NCI-H1417 (cell line): ENCODE data around the gene MAT2A.

Source experiments
- DNase-seq, 3 experiments: peaks; one replicate each; lab custom pipeline; 2025; lab: John Stamatoyannopoulos, UW

Gene MAT2A

DNA sequence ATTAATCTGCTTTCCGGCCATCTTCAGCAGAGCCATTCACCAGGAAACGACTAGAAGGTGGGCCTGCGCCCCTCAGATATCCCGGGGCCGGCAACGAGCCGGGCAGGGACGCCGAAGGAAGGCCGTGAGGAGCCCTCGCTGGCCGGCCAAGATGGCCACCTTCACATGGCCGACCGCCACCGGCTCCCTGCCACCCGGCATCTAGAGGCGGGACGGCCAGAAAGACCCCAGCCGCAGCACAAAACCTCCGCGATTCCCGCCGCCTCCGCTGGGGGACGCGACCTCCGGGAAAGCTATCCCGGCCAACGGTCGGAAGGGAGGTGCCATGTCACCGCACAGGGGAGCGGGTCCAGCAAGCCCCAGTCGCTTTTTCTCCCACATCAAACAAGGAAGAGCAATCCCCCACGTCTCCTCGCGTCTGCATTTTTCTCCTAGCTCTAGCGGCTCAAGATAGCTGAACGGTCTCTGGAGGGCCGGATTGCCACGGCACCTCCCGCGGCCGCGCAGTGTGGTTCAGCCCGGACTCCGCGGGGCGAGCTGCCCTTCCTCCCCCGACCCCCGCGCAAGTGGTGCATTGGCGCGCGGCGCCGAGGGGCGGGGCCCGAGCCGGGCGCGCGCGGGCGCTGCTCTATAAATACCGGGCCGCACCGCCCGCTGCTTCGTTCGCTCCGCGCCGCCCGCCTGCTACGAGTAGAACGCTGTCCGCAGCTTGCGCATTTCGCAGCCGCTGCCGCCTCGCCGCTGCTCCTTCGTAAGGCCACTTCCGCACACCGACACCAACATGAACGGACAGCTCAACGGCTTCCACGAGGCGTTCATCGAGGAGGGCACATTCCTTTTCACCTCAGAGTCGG is at the start of gene MAT2A:
Gene MAT2A (plus strand): TSS at position 662 of the 854 bp plus-strand sequence. CDS start 120 bp downstream, at position 782.
- DNase-seq: peak; percentile 90 to 96 (median 92)

DNA sequence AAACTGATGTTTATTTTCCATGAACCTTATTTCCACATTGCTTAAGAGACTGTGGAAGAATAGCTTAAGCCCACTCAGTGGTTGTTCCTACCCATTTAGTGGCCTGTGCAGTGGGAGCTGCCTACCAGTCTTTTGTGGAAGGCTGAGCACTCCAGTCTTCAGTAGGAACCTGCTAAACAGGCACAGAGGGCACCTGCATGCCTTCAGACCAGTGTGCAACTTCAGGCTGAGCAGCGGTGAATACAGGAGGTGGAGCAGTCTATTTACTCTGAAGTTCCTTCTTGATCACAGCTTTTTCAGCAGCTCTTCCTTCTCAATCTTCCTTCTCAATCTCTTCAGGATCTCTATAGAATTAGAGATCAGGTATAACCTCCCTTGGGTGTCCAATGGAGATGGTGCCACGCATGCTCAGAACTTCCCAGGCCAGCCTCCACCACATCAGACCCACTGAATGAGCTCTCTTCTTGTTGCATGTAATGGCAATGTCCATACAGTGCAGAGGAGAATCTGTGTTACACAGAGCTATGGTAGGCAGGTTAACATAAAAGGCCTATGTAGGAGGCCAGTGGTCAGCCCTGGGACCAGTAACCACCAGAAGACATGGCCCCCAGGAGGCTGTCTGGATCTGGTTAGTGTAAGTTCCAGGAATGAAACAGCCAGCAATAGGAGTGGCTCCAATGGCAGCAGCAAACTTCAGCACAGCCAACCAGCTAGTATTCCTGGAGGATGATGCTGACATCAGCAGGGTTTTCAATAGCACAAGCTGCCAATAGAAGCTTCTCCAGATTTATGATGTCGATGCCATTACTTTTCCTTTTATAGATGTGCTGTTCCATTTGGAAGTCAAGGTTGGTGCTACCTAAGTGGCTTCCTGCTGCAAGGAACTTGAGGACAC is 47.9 kb upstream of the MAT2A start:
- DNase-seq: no peak

GRCh38 chr2:85496436-85496835 is 42.5 kb upstream of the MAT2A start:
- no peak for DNase-seq

GRCh38 chr2:85497944-85498630 is 40.9 kb upstream of the MAT2A start:
- no peak for DNase-seq

DNA sequence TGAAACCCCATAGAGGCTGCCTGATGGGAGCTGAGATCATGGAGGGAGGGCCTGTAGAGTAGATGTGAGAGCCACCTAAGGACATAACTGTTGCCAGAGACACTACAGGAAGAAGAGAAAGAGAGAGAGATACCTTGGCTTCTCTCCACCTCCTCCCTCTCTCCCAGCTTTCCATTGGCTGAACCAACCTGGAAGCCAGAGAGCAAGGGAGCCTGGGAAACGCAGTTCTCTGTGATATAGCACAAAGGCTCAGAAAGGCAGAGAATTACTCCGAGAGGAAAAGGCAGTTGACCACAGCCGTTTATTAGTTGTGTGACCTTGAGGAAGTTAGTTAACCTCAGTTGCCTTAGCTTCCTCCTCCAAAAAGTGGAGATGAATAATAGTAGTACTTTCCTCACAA is 37.7 kb upstream of the MAT2A start:
- no peak for DNase-seq

DNA sequence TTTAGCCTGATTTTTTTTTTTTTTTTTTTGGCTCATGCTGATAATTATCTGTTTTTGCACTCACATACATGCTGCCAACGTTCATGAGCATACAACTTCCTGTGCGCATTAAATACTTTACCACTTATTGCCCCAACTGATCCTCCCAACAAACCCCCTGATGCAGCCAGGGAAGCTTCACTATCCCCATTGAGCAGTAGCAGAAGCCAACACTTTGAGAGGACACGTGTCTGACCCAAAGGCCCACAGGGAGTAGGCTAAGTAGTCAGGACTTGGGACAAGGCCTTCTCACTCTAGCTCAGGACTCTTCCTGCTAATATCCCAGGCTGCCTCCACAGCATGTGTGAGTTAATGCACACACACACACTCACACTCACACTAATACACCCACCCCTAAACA is 36.2 kb upstream of the MAT2A start:
- DNase-seq: no peak

DNA sequence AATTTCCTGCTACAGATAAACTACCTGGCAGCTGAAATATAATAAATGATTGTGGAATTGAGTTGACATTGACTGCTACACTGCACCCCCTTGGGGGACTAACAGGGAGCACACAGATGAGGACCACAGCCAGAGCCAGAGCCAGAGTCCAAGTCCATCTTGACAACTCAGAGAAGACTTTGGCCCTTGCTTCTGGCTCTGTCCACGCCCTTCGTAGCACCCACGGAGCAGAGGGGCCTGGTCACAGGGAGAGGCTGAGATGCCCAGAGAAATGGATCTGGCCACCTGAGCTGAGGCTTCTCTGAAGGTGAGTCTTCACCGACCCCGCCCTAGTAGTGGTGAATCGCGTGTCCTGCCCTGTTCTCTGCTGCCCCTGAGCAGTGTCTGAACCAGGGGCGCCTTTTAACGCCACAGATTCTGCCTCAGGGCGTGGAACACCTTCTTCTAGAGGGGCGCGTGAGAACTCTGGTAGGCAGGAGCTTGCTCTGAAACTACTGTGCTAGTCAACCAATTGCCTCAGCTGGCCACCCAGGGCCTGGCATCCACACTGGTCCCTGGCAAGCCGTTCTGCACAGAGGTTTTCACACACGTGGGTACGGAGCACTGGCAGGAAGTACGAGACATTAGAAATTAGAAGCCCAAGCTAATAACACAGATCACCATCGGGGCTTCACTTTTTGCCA is 35.7 kb upstream of the MAT2A start:
- DNase-seq: no peak

DNA sequence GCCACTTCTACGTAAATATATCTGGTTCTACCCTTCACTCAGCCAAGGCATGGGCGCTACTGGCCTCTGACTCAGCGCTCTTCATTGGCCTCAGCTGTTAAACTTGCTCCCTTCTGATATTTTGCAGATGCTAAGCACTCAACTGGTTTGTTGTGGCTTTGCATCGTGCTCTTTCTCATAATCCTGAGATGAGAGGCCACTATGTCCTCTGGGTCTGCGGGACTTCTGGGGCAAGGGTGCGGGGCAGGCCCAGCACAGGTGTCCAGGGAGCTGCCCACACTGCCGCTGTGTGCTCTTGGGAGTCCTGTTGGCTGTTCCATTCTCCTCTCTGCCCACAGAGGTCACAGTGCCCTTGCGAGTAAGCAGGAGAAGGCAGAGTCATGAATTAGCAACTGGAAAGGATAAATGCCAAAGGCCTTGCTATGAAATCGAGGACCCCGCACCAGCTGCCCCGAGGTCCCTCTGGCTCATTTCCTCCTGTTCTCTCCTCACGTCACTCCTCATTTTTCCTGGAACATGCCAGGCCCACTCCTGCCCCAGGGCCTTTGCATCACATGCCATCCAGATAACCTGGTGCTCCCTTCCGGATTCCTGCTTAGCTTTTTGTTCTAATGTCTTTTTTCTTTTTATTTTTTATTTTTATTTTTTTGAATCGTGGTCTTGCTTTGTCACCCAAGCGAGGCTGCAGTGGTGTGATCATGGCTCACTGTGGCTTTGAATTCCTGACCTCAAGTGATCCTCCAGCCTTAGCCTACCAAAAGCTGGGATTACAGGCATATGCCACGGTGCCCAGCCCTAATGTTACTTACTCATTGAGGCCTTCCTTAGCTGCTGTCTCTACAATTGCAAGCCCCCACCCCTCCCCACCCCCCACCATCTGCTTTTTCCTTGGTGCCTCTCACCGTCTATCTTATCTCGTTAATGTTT is 34.9 kb upstream of the MAT2A start:
- DNase-seq: no peak

- peak in 2 of 3 experiments; percentile 44 to 85 for DNase-seq
Measured at GRCh38 chr2:85504778-85505261, 34.1 kb upstream of the MAT2A start.

DNA sequence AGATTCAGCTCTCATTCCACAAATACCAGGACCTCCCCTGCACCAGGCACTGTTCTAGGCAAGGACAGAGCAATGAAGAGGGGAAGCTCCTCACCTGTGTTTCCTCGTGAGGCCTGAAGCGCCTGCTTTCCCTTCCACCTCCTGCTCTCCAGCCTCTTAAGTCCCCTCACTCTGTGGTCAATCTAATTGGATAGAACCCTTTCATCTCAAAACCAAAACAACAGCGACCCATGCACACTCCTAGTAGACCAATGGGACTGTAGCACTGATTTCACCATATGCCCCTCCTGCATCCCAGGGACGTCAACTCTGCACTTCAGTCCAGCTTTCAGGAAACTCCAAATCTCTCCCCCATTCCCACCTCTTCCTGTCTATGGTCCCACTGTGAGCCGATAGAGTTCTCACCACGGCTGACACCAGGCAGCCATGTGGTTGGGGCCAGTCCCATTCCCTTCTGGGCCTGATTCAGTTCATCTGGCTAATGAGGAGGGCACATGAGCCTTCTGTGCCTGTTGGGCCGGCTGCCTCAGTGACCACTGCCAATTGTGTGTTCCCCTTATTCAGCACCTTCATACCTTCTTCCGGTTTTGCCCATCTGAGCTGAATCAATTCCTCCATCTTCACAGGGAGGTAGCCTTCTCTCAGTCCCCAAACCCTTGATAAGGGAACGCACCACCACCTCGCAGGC is 33.3 kb upstream of the MAT2A start:
- no peak for DNase-seq

- no peak for DNase-seq
Measured at GRCh38 chr2:85506768-85507181, 32.2 kb upstream of the MAT2A start.

- no peak for DNase-seq
Measured at GRCh38 chr2:85511008-85511811, 27.8 kb upstream of the MAT2A start.

DNA sequence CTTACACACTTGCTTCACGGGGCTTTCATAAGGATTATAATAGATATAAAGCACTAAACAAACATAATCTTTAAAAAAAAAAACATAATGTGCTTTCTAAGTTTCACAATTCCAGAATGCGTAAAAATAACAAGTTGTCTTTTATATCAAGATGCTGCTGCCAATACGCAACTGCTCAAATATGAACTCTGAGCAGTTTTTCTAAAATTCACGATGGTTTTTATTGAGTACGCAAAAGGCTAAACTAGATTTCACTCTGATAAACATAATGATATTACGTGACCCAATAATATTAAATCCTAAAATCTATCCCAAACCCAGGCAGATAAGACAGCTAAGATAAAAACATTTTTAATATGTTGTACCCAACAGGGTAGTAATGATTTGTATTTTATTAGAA is 24.6 kb upstream of the MAT2A start:
- no peak for DNase-seq

DNA sequence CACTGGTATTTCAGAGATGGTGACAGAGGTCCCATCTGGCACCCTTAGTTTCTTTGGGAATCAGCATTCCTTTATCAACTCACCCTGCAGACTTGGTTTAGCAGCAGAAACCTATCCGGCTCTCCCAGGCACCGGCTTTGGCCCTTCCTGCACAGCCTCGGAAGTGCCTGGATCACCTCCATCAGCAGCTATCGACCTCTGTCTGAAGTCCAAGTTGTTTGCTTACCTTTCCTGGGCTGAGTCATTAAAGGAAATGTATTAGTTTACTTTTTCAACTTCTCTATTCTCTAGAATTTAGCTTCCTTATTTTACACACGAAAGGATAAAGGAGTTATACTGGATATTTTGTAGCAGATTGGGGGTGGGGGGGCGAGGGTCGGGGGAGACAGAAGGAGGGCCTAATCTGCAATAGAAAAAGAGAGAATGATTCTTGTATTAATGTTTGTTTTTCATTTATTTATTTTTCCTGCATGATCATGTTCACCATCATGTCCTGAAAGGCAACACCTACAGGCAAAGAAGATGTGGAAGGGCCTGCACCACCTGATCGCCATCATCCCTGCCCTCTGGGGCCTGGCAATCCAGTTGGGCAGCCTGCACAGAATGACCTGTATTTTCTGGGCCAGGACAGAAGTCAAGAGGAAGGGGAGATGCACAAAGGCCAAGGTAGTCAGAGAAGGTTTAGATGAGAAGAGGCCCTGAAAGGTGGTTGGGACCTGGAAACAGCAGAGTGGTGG is 22.1 kb upstream of the MAT2A start:
- no peak for DNase-seq

DNA sequence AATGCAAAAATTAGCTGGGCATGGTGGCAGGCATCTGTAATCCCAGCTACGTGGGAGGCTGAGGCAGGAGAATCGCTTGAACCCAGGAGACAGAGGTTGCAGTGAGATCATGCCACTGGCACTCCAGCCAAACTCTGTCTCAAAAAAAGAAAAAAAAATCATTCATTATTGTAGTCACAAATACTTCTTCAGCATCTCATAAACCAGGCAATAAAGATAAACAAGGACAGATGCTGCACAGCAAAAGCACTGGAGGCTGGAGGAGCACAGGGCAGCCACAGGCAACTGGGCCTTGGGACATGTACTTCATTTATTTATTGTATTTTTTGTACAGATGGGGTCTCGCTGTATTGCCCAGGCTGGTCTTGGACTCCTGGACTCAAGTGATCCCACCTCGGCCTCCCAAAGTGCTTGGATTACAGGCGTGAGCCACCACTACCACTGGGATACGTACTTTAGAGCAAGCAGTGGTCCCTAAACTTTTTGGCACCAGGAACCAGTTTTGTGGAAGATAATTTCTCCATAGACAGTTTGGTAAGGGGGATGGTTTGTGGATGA is 16.8 kb upstream of the MAT2A start:
- DNase-seq: no peak

DNA sequence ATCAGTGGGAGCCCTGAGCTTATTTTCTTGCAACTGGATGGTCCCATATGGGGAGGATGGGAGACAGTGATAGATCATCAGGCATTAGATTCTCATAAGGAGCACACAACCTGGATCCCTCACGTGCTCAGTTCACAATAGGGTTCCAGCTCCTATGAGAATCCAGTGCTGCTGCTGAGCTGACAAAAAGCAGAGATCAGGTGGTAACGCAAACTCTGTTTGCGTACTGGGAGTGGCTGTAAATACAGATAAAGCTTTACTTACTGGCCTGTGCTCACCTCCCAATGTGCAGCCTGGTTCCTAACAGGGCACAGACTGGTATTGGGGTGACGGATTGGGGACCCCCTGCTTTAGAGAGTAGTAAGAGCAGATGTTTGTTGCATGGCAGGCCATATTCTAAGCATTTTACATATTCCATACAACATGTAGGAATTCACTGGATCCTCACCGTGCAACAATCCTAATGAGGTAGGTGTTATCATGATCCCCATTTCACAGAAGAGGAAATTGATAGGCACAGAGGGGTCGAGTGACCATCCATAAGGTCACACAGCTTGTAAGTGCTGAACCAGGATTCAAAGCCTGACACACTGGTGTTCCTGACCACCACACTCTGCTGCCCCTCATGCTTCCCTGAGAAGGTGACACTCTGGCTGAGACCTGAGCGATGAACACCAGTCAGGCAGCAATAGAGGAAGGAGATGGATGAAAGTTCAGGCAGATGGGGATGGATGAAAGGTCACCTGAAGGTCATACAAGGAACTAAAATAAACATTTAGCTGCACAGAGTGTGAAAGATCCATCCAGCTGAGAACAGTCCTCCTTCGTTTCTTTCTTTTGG is 15.7 kb upstream of the MAT2A start:
- DNase-seq: no peak

- no peak for DNase-seq
Measured at GRCh38 chr2:85523903-85524335, 15.0 kb upstream of the MAT2A start.
